HepG2 (cell line): ENCODE results near the gene ATN1. TPM values are rescaled to one million over a fixed set of nuclear protein-coding genes. Genes with fewer than 3 reads are reported as not detected.

Source experiments
- ATAC-seq: fragments of 200-7000 bp; cut with Tn5 transposase; 3 replicates; pipeline ENCODE4 v1.9.1; 2020; ENCODE audit warnings: mild to moderate bottlenecking, moderate library complexity
- BruUV-seq: library from RNA; stranded (reverse); fragments of 400-500 nt; replicated peaks from 2 replicates; lab custom pipeline; 2021; lab: Mats Ljungman, UMichigan
- CTCF ChIA-PET: fragments of 300-600 bp; formaldehyde crosslinking; extraction: SDS; loops from one replicate; lab custom pipeline; 2021; ENCODE audit warnings: low total read pairs, inconsistent platforms, low intra/inter-chr PET ratio; lab: Yijun Ruan, JAX
- POLR2A ChIA-PET: fragments of 350-600 bp; sonication (Branson Sonifier 250); formaldehyde crosslinking; loops from one replicate; lab custom pipeline; 2020; ENCODE audit warnings: antibody characterized with exemption, inconsistent platforms; lab: Yijun Ruan, JAX
- DNase-seq: peaks from one replicate; pipeline ENCODE4 v3.0.0-alpha.2; 2015; ENCODE audit warnings: low spot score
- FAIRE-seq: peaks from 3 replicates; lab custom pipeline; 2011; peaks lifted over from hg19 to GRCh38; lab: Jason Lieb, UNC
- H2AFZ ChIP-seq: one replicate; pipeline ENCODE4 v1.6.1; 2011; ENCODE audit warnings: low read length, inconsistent platforms
- H3K27ac ChIP-seq: fragments of 300-600 bp; 3 replicates; pipeline ENCODE4 v1.8.0; 2011; ENCODE audit warnings: mixed run types, mild to moderate bottlenecking, mixed read lengths, low read length, inconsistent platforms; ENCODE audit not compliant: insufficient read depth; ENCODE audit errors: extremely low read length
- H3K27me3 ChIP-seq, 2 experiments: fragments of 200-600 bp in 1 of 2; 2 replicates in 1 of 2; 3 replicates in 1 of 2; pipeline versions ENCODE4 v1.6.0 to v1.8.0; 2011; ENCODE audit warnings: low read length in 2 of 2, mild to moderate bottlenecking in 2 of 2, moderate library complexity in 2 of 2, inconsistent platforms in 1 of 2; ENCODE audit not compliant: insufficient read depth in 2 of 2, control insufficient read depth in 1 of 2
- H3K36me3 ChIP-seq, 2 experiments: fragments of 200-600 bp in 1 of 2; replicated peaks in 1 of 2; 2 replicates in 1 of 2; 3 replicates in 1 of 2; pipeline versions ENCODE4 v1.5.1 to v1.8.0; 2011; ENCODE audit warnings: low read length in 2 of 2, inconsistent platforms in 1 of 2; ENCODE audit not compliant: insufficient read depth in 2 of 2, control insufficient read depth in 1 of 2
- H3K4me1 ChIP-seq: 2 replicates; pipeline ENCODE4 v1.5.1; 2012; ENCODE audit warnings: low read length, inconsistent platforms; ENCODE audit not compliant: insufficient read depth
- H3K4me2 ChIP-seq: 2 replicates; pipeline ENCODE4 v1.6.0; 2011; ENCODE audit warnings: low read depth, low read length, inconsistent platforms
- H3K4me3 ChIP-seq, 3 experiments: fragments of 200-600 bp in 1 of 3; sonication (generic), shearing (Covaris generic) in 1 of 3; replicated peaks in 1 of 3; 2 replicates each; pipeline ENCODE4 v1.5.1; 2011 to 2016; ENCODE audit warnings: low read length in 3 of 3, inconsistent platforms in 2 of 3, low read depth in 2 of 3, mild to moderate bottlenecking in 2 of 3, control low read depth in 1 of 3, mixed read lengths in 1 of 3; ENCODE audit not compliant: insufficient read depth in 1 of 3
- H3K79me2 ChIP-seq: one replicate; pipeline ENCODE4 v1.6.1; 2011; ENCODE audit warnings: low read length, inconsistent platforms; ENCODE audit not compliant: insufficient read depth
- H3K9ac ChIP-seq: 2 replicates; pipeline ENCODE4 v1.6.0; 2011; ENCODE audit warnings: mild to moderate bottlenecking, low read depth, low read length, inconsistent platforms; ENCODE audit not compliant: insufficient read depth
- H3K9me3 ChIP-seq: 2 replicates; pipeline ENCODE4 v1.5.1; 2012; ENCODE audit warnings: mild to moderate bottlenecking, low read length
- H4K20me1 ChIP-seq: 2 replicates; pipeline ENCODE4 v1.6.0; 2011; ENCODE audit warnings: inconsistent platforms, mild to moderate bottlenecking, low read length, moderate library complexity; ENCODE audit not compliant: insufficient read depth
- ATF5 ChIP-seq: sonication (generic); formaldehyde crosslinking; IDR thresholded peaks from 2 replicates; pipeline ENCODE4 v1.4.0; 2020; ENCODE audit warnings: mild to moderate bottlenecking, low read depth, missing genetic modification reagents
- BRF2 ChIP-seq: sonication (generic); formaldehyde crosslinking; IDR thresholded peaks from 2 replicates; pipeline ENCODE4 v1.8.1; 2022; ENCODE audit warnings: mild to moderate bottlenecking, missing genetic modification reagents
- CENPT ChIP-seq: sonication (generic); formaldehyde crosslinking; IDR thresholded peaks from 2 replicates; pipeline ENCODE4 v1.8.0; 2022; ENCODE audit warnings: low read depth, mild to moderate bottlenecking, moderate library complexity, missing genetic modification reagents
- EEA1 ChIP-seq: sonication (generic); formaldehyde crosslinking; IDR thresholded peaks from 2 replicates; pipeline ENCODE4 v1.5.1; 2020; ENCODE audit warnings: mild to moderate bottlenecking, missing genetic modification reagents, borderline replicate concordance
- EED ChIP-seq: sonication (generic); formaldehyde crosslinking; IDR thresholded peaks from 2 replicates; pipeline ENCODE4 v1.5.0; 2020; ENCODE audit warnings: mild to moderate bottlenecking, missing genetic modification reagents
- HIC2 ChIP-seq: sonication (generic); formaldehyde crosslinking; IDR thresholded peaks from 2 replicates; pipeline ENCODE4 v1.9.0; 2022; ENCODE audit warnings: low read depth, missing genetic modification reagents
- IRX3 ChIP-seq: sonication (generic); formaldehyde crosslinking; IDR thresholded peaks from 2 replicates; pipeline ENCODE4 v1.8.1; 2023; ENCODE audit warnings: mild to moderate bottlenecking, low read depth, missing genetic modification reagents, borderline replicate concordance
- KDM1A ChIP-seq: IDR thresholded peaks from 2 replicates; pipeline ENCODE4 v1.6.1; 2016; ENCODE audit warnings: missing compliant biosample characterization
- KLF9 ChIP-seq: IDR thresholded peaks from 2 replicates; pipeline ENCODE4 v1.6.1; 2016; ENCODE audit warnings: low read depth
- MTF2 ChIP-seq: sonication (generic); formaldehyde crosslinking; IDR thresholded peaks from 2 replicates; pipeline ENCODE4 v1.5.0; 2020; ENCODE audit warnings: missing genetic modification reagents, borderline replicate concordance
- MYPOP ChIP-seq: sonication (generic); formaldehyde crosslinking; IDR thresholded peaks from 2 replicates; pipeline ENCODE4 v1.8.1; 2023; ENCODE audit warnings: mild to moderate bottlenecking, moderate library complexity, missing genetic modification reagents
- SALL2 ChIP-seq: sonication (generic); formaldehyde crosslinking; IDR thresholded peaks from 2 replicates; pipeline ENCODE4 v1.8.1; 2023; ENCODE audit warnings: mild to moderate bottlenecking, missing genetic modification reagents, inconsistent platforms
- TBP ChIP-seq: sonication (generic); formaldehyde crosslinking; IDR thresholded peaks from 2 replicates; pipeline ENCODE4 v1.5.0; 2020; ENCODE audit warnings: missing genetic modification reagents
- ZBTB3 ChIP-seq: sonication (generic); formaldehyde crosslinking; IDR thresholded peaks from 2 replicates; pipeline ENCODE4 v1.4.0; 2020; ENCODE audit warnings: low read depth, mild to moderate bottlenecking, moderate library complexity, missing genetic modification reagents, borderline replicate concordance
- ZKSCAN5 ChIP-seq: sonication (generic); formaldehyde crosslinking; IDR thresholded peaks from 2 replicates; pipeline ENCODE4 v1.5.1; 2020; ENCODE audit warnings: mild to moderate bottlenecking, missing genetic modification reagents
- ZNF232 ChIP-seq: sonication (generic); formaldehyde crosslinking; IDR thresholded peaks from 2 replicates; pipeline ENCODE4 v1.4.0; 2020; ENCODE audit warnings: missing genetic modification reagents, borderline replicate concordance
- ZNF672 ChIP-seq: sonication (generic); formaldehyde crosslinking; IDR thresholded peaks from 2 replicates; pipeline ENCODE4 v1.8.1; 2022; ENCODE audit warnings: missing genetic modification reagents
- ZNF713 ChIP-seq: sonication (generic); formaldehyde crosslinking; IDR thresholded peaks from 2 replicates; pipeline ENCODE4 v1.4.0; 2020; ENCODE audit warnings: mild to moderate bottlenecking, missing genetic modification reagents
- ZNF747 ChIP-seq: sonication (generic); formaldehyde crosslinking; IDR thresholded peaks from 2 replicates; pipeline ENCODE4 v1.8.1; 2023; ENCODE audit warnings: missing genetic modification reagents, mild to moderate bottlenecking, borderline replicate concordance
- ZNF75D ChIP-seq: sonication (generic); formaldehyde crosslinking; IDR thresholded peaks from 2 replicates; pipeline ENCODE4 v1.8.1; 2023; ENCODE audit warnings: missing genetic modification reagents, mild to moderate bottlenecking, borderline replicate concordance
- WGBS: methylation state at CpG from one replicate; pipeline ENCODE4 v1.1.6; 2017; ENCODE audit warnings: low lambda C conversion rate; 5-methylcytosine and 5-hydroxymethylcytosine counted together
- in situ Hi-C: cut with HindIII; loops from 2 replicates; pipeline ENCODE4 v1.10.0; 2017; ENCODE audit warnings: low pct_unique_long_range_greater_than_20kb; ENCODE audit not compliant: extremely low pct_ligation_motif_present
- intact Hi-C: fragments of 100-400 bp; cut with micrococcal nuclease; formaldehyde crosslinking; loops from one replicate; pipeline ENCODE4 v1.10.0; 2022; ENCODE audit not compliant: unreplicated experiment
- polyA plus RNA-seq, 8 experiments: library from polyadenylated mRNA; depleted of rRNA in 3 of 8; stranded (reverse) in 7 of 8; unstranded in 1 of 8; fragments of >200 nt; fragmentation: Illumina TruSeq in 4 of 8; extraction: Trizol in 4 of 8; gene quantifications; 2 replicates each; pipeline versions ENCODE4 v1.2.1 to v1.2.3, GENCODE V29; 2011 to 2016; ENCODE audit warnings: low read depth in 4 of 8, missing spikeins in 1 of 8, mixed read lengths in 1 of 8; ENCODE audit not compliant: insufficient read depth in 1 of 8
- total RNA-seq, 5 experiments: library from RNA; depleted of rRNA; stranded (reverse); fragments of >200 nt; fragmentation: Illumina TruSeq; extraction: Trizol; gene quantifications; 2 replicates each; pipeline ENCODE4 v1.2.3, GENCODE V29; 2016; ENCODE audit warnings: low read depth in 1 of 5

ATN1 gene
- total and polyA plus RNA-seq, 2 of the 13 experiments (the other 11 are each of a cell fraction or from before 2014, with no cell fraction given) = 2.1 to 8.6 TPM

- 22% methylated on average over 25 of the region's 29 CpGs for WGBS
- in situ Hi-C loops = no loop called here
- no peaks in the 10 kb centered on the region for H3K27me3 ChIP-seq
- H2AFZ ChIP-seq = no peak overlapping the region
- ATAC-seq (no peak; the same call in 2 of the 3 replicates), DNase-seq (no peak), FAIRE-seq (no peak)
- H3K4me2 ChIP-seq = peak overlapping the region; percentile 96
- CTCF ChIA-PET = no interaction called here
- H3K4me3 ChIP-seq = peak overlapping the region; percentile 63 to 90 (median 77)
- TSS peak; percentile 31 for BruUV-seq
- intact Hi-C loops = no loop called here
- POLR2A ChIA-PET = interaction anchor here (0.6 to 3.1 kb wide), 9 partner anchors 13 to 193 kb away, joined by 3 to 15 read pairs (median 10); partner anchors contain the start of genes C12orf57, RNU7-1, SPSB2 and TPI1
- H3K36me3 ChIP-seq = peaks cover 5 to 24% of the 10 kb centered on the region in 2 experiments; a peak in 3 of 5 replicates
- H3K79me2 ChIP-seq = peaks cover 17% of the 10 kb centered on the region
- H3K9ac ChIP-seq = peak overlapping the region; percentile 77
- H3K4me1 ChIP-seq = peaks cover 48% of the 10 kb centered on the region
- H3K9me3 ChIP-seq = no peaks in the 10 kb centered on the region
- peak overlapping the region; percentile 84 for H3K27ac ChIP-seq
- no peaks in the 10 kb centered on the region for H4K20me1 ChIP-seq
- TF ChIP-seq MYPOP (CRISPR knock-in tag) = no peak
- TF ChIP-seq ZNF713 (CRISPR knock-in tag) = no peak
- no peak for TF ChIP-seq ZNF75D (CRISPR knock-in tag)
- peak; percentile 24; the same call in 1 of the 2 replicates for TF ChIP-seq EEA1 (CRISPR knock-in tag)
- TF ChIP-seq ZBTB3 (CRISPR knock-in tag) = 0 out of 2 replicates have a peak, but pooled peaks have one; percentile 16
- no peak for TF ChIP-seq BRF2 (CRISPR knock-in tag)
- no peak for TF ChIP-seq ZNF672 (CRISPR knock-in tag)
- TF ChIP-seq IRX3 (CRISPR knock-in tag) = no peak
- no peak for TF ChIP-seq ZKSCAN5 (CRISPR knock-in tag)
- TF ChIP-seq KLF9 (CRISPR knock-in tag) = no peak
- TF ChIP-seq CENPT (CRISPR knock-in tag) = no peak
- no peak for TF ChIP-seq ZNF232 (CRISPR knock-in tag)
- no peak for TF ChIP-seq HIC2
- no peak for TF ChIP-seq TBP (CRISPR knock-in tag)
- no peak for TF ChIP-seq ZNF747 (CRISPR knock-in tag)
- TF ChIP-seq SALL2 (CRISPR knock-in tag) = no peak
- no peak for TF ChIP-seq EED (CRISPR knock-in tag)
- no peak for TF ChIP-seq ATF5 (CRISPR knock-in tag)
- TF ChIP-seq MTF2 (CRISPR knock-in tag) = no peak
- no peak for TF ChIP-seq KDM1A (CRISPR knock-in tag)
Measured at GRCh38 chr12:6914947-6915788, 12.6 kb upstream of the ATN1 start.
